Mesendoderm (in vitro differentiated cells): ENCODE measurements around the gene SDCCAG8.

Experiments
- DNase-seq: peaks from one replicate; pipeline ENCODE4 v3.0.0; 2013
- H2AK5ac ChIP-seq: 2 replicates; pipeline ENCODE4 v1.6.1; 2013; ENCODE audit warnings: low read length, inconsistent platforms
- H2BK120ac ChIP-seq: 2 replicates; pipeline ENCODE4 v1.6.1; 2013; ENCODE audit warnings: low read depth, mild to moderate bottlenecking, low read length, moderate library complexity, mixed read lengths
- H2BK15ac ChIP-seq: replicated peaks from 2 replicates; pipeline ENCODE4 v1.6.1; 2013; ENCODE audit warnings: low read depth, mild to moderate bottlenecking, moderate library complexity
- H2BK5ac ChIP-seq: 2 replicates; pipeline ENCODE4 v1.6.1; 2013; ENCODE audit warnings: low read length, inconsistent platforms
- H3K18ac ChIP-seq: 2 replicates; pipeline ENCODE4 v1.6.1; 2013; ENCODE audit warnings: mild to moderate bottlenecking, low read length, mixed read lengths
- H3K23ac ChIP-seq: one replicate; pipeline ENCODE4 v1.6.1; 2013; ENCODE audit warnings: low read length
- H3K27ac ChIP-seq: 2 replicates; pipeline ENCODE4 v1.5.1; 2013; ENCODE audit warnings: low read depth, mild to moderate bottlenecking, inconsistent platforms, low read length, moderate library complexity
- H3K27me3 ChIP-seq: 2 replicates; pipeline ENCODE4 v1.6.1; 2013; ENCODE audit warnings: low read length, control low read depth, mild to moderate bottlenecking, inconsistent platforms; ENCODE audit not compliant: insufficient read depth, poor library complexity
- H3K36me3 ChIP-seq: 2 replicates; pipeline ENCODE4 v1.6.1; 2013; ENCODE audit warnings: low read length, inconsistent platforms; ENCODE audit not compliant: control insufficient read depth, insufficient read depth
- H3K4ac ChIP-seq: one replicate; pipeline ENCODE4 v1.6.1; 2013; ENCODE audit warnings: low read depth, mild to moderate bottlenecking, low read length, moderate library complexity
- H3K4me1 ChIP-seq: 2 replicates; pipeline ENCODE4 v1.6.1; 2013; ENCODE audit warnings: low read depth, low read length, inconsistent platforms; ENCODE audit not compliant: control insufficient read depth
- H3K4me2 ChIP-seq: 2 replicates; pipeline ENCODE4 v1.6.1; 2013; ENCODE audit warnings: low read length
- H3K4me3 ChIP-seq: 2 replicates; pipeline ENCODE4 v1.5.1; 2013; ENCODE audit warnings: mild to moderate bottlenecking, low read length
- H3K56ac ChIP-seq: one replicate; pipeline ENCODE4 v1.6.1; 2013; ENCODE audit warnings: low read length
- H3K79me1 ChIP-seq: 2 replicates; pipeline ENCODE4 v1.6.1; 2013; ENCODE audit warnings: low read length, inconsistent platforms
- H3K79me2 ChIP-seq: 2 replicates; pipeline ENCODE4 v1.6.1; 2013; ENCODE audit warnings: mild to moderate bottlenecking, low read length; ENCODE audit not compliant: control insufficient read depth, insufficient read depth
- H3K9ac ChIP-seq: 2 replicates; pipeline ENCODE4 v1.6.1; 2013; ENCODE audit warnings: low read length, inconsistent platforms
- H4K5ac ChIP-seq: one replicate; pipeline ENCODE4 v1.6.1; 2013; ENCODE audit warnings: low read length
- H4K8ac ChIP-seq: one replicate; pipeline ENCODE4 v1.6.1; 2013; ENCODE audit warnings: low read depth, mild to moderate bottlenecking, control low read depth, low read length, moderate library complexity
- WGBS: extraction: QIAGEN DNeasy Blood & Tissue Kit; methylation state at CpG from one replicate; pipeline ENCODE4 v1.1.7; 2013; ENCODE audit warnings: low lambda C conversion rate, missing lambda C conversion rate; ENCODE audit not compliant: insufficient coverage; ENCODE audit errors: extremely low coverage; 5-methylcytosine and 5-hydroxymethylcytosine counted together

Gene SDCCAG8

GRCh38 chr1:243260221-243260880, 4.5 kb downstream of the SDCCAG8 start:
- no peak overlapping the region for H4K8ac ChIP-seq
- no CpG with 5 or more reads among the region's 4 CpGs for WGBS
- no peak overlapping the region for H3K56ac ChIP-seq
- H2BK120ac ChIP-seq: no peak overlapping the region
- no peak overlapping the region for H3K23ac ChIP-seq
- no peaks in the 10 kb centered on the region for H3K79me1 ChIP-seq
- H2BK15ac ChIP-seq: no peak overlapping the region
- H3K27ac ChIP-seq: no peak overlapping the region
- no peak overlapping the region for H3K4ac ChIP-seq
- no peak overlapping the region for H3K4me3 ChIP-seq
- no peaks in the 10 kb centered on the region for H3K79me2 ChIP-seq
- H3K4me1 ChIP-seq: no peaks in the 10 kb centered on the region
- no peak overlapping the region for H4K5ac ChIP-seq
- no peaks in the 10 kb centered on the region for H3K36me3 ChIP-seq
- no peak for DNase-seq
- H2AK5ac ChIP-seq: no peak overlapping the region
- no peak overlapping the region for H3K4me2 ChIP-seq
- H3K9ac ChIP-seq: no peak overlapping the region
- no peak overlapping the region for H3K18ac ChIP-seq
- H2BK5ac ChIP-seq: no peak overlapping the region
- no peaks in the 10 kb centered on the region for H3K27me3 ChIP-seq

DNA sequence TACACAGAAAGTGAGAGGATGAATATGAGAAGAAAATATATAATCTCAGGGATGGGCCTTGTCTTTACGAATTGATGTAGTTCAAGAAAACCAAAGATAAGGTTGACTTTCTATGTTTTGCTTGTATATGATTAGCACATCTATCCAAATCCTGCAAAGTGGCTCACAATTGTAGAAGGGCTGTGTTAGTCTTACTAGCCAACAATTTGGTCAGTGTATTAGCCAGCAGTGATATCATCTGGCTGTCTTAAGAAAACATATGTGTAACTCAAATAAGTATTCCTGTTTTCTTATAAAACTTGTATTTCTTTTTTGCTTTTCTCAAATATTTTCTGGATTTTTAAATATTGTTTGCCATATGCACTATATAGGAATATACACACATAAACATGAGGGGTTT, 5.5 kb downstream of the SDCCAG8 start:
- H2AK5ac ChIP-seq: no peak overlapping the region
- H3K18ac ChIP-seq: no peak overlapping the region
- H3K27me3 ChIP-seq: no peaks in the 10 kb centered on the region
- no peak overlapping the region for H3K9ac ChIP-seq
- no peaks in the 10 kb centered on the region for H3K79me1 ChIP-seq
- no peak overlapping the region for H2BK15ac ChIP-seq
- no peak for DNase-seq
- H3K79me2 ChIP-seq: no peaks in the 10 kb centered on the region
- H3K27ac ChIP-seq: no peak overlapping the region
- no peak overlapping the region for H3K23ac ChIP-seq
- H3K4ac ChIP-seq: no peak overlapping the region
- no peak overlapping the region for H3K4me2 ChIP-seq
- H4K5ac ChIP-seq: no peak overlapping the region
- no peak overlapping the region for H4K8ac ChIP-seq
- H3K56ac ChIP-seq: no peak overlapping the region
- H2BK5ac ChIP-seq: no peak overlapping the region
- H2BK120ac ChIP-seq: no peak overlapping the region
- WGBS: no CpG with 5 or more reads among the region's 1 CpG
- H3K4me1 ChIP-seq: no peaks in the 10 kb centered on the region
- H3K4me3 ChIP-seq: no peak overlapping the region
- no peaks in the 10 kb centered on the region for H3K36me3 ChIP-seq

DNA sequence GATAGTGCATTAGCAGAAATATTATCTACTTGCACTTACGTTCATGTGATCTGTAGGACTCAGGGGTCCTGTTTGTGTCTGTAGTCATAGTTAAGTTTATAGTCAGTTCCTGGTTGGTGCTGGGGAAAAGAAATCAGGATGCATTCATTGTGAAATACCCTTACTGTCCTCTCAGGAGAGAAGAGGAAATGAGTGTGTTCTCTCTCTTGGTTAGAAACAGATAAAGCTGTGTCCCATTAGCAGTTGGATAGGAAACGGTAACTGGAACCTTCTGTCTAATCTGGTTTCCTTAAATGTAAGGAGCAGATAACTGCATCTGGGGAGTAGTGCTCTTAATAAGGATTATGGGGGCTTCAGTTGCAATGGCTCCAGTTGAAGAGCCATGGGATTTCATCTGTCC, 8.9 kb downstream of the SDCCAG8 start:
- Histone ChIP-seq H4K5ac (no peak overlapping the region), H4K8ac (no peak overlapping the region), H3K27ac (no peak overlapping the region), H3K18ac (no peak overlapping the region), H2BK5ac (no peak overlapping the region), H3K56ac (no peak overlapping the region), H3K36me3 (no peaks in the 10 kb centered on the region), H3K79me1 (no peaks in the 10 kb centered on the region), H2BK15ac (no peak overlapping the region), H3K27me3 (no peaks in the 10 kb centered on the region), H3K4me1 (peaks cover 4% of the 10 kb centered on the region), H3K23ac (no peak overlapping the region), H3K4me3 (no peak overlapping the region), H3K9ac (no peak overlapping the region), H3K4ac (no peak overlapping the region), H3K79me2 (no peaks in the 10 kb centered on the region), H3K4me2 (no peak overlapping the region), H2BK120ac (no peak overlapping the region), H2AK5ac (no peak overlapping the region)
- WGBS: no CpG with 5 or more reads among the region's 2 CpGs
- peak; percentile 54 for DNase-seq

- Histone ChIP-seq H3K18ac (no peak overlapping the region), H3K4me2 (no peak overlapping the region), H3K27ac (no peak overlapping the region), H3K4me1 (peaks cover 5% of the 10 kb centered on the region), H3K4me3 (no peak overlapping the region), H3K79me2 (no peaks in the 10 kb centered on the region), H3K79me1 (no peaks in the 10 kb centered on the region), H2BK120ac (no peak overlapping the region), H3K9ac (no peak overlapping the region), H3K27me3 (no peaks in the 10 kb centered on the region), H2BK15ac (no peak overlapping the region), H3K23ac (no peak overlapping the region), H3K4ac (no peak overlapping the region), H2AK5ac (no peak overlapping the region), H3K36me3 (no peaks in the 10 kb centered on the region), H4K8ac (no peak overlapping the region), H4K5ac (no peak overlapping the region), H3K56ac (no peak overlapping the region), H2BK5ac (no peak overlapping the region)
- DNase-seq: peak; percentile 23
- WGBS: no CpG with 5 or more reads among the region's 4 CpGs
Observed at GRCh38 chr1:243266231-243266630, 10.4 kb downstream of the SDCCAG8 start.

- H3K36me3 ChIP-seq: no peaks in the 10 kb centered on the region
- no peak overlapping the region for H3K18ac ChIP-seq
- no peak overlapping the region for H3K27ac ChIP-seq
- H3K4me2 ChIP-seq: no peak overlapping the region
- no peak overlapping the region for H2AK5ac ChIP-seq
- no peak overlapping the region for H2BK120ac ChIP-seq
- H4K8ac ChIP-seq: no peak overlapping the region
- DNase-seq: no peak
- H2BK15ac ChIP-seq: no peak overlapping the region
- no peak overlapping the region for H3K4ac ChIP-seq
- peaks cover 5% of the 10 kb centered on the region for H3K4me1 ChIP-seq
- H3K9ac ChIP-seq: no peak overlapping the region
- H3K79me1 ChIP-seq: no peaks in the 10 kb centered on the region
- no peaks in the 10 kb centered on the region for H3K79me2 ChIP-seq
- WGBS: no CpG with 5 or more reads among the region's 10 CpGs
- no peaks in the 10 kb centered on the region for H3K27me3 ChIP-seq
- no peak overlapping the region for H3K23ac ChIP-seq
- no peak overlapping the region for H3K4me3 ChIP-seq
- no peak overlapping the region for H3K56ac ChIP-seq
- no peak overlapping the region for H2BK5ac ChIP-seq
- H4K5ac ChIP-seq: no peak overlapping the region
Observed at GRCh38 chr1:243267471-243267880, 11.6 kb downstream of the SDCCAG8 start.
